Effector CD8-positive, alpha-beta T cell (primary cell): Measurements from ENCODE around the gene NKX1-2.

Source experiments
- DNase-seq: peaks from one replicate; lab custom pipeline; 2025; lab: John Stamatoyannopoulos, UW

The NKX1-2 gene

DNA sequence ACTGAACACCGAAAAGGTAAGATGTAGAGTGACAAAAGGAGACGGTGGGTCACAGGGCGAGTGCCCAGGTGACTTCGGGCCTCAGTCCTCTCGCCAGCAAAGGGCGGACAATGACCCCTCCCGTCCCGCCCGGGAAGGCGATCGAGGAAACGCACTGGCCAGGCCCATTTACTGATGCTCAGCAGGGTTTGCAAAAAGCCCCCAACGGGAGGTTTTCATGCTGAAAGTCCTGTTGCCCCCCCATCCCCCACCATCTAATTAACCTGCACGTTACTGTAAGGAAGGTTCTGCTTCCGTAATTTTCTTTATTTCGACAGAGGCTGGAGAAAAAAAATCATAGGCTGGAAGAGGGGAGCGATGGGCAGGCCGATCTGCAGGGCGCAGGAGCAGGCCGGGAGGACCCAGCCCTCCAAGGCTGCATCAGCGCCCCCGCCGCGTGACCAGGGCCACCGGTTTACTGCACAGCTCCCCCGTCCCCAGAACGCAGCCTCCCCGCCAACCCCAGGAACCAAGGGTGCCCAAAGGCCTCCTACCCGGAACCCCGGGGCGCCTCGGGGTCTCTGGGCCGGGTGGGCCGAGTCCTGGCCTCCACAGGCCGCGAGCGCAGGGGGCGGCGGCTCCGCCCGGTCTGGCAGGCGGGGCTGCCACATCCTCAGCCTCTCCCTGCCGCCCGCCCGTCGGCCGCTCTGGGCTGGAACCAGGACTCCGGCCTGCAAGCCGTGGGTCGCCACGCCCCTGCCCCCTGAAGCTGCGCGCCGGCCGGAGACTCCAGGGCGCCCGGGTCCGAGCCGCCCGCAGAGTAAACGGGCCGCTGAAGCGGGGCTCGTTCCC, 31.7 kb downstream of the NKX1-2 start:
- peak; percentile 26 for DNase-seq

DNA sequence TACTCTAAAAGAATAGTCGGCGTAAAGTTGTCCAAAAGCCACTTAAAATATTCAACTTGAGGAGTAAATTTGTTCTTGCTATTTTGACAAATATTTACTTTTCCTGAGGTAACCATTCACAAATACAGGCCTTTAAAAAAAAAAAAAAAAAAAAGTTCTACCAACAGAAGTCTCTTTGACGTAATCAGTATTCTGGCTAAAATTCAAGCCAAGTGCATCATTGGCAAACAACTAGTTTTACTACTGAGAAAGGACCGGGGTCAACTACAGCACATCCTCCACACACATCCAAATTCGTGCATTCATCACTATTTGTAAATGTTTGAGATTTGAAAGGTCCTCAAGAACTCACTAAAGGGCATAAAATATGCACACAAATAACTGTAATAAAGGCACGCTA, 33.1 kb downstream of the NKX1-2 start:
- DNase-seq = no peak

DNA sequence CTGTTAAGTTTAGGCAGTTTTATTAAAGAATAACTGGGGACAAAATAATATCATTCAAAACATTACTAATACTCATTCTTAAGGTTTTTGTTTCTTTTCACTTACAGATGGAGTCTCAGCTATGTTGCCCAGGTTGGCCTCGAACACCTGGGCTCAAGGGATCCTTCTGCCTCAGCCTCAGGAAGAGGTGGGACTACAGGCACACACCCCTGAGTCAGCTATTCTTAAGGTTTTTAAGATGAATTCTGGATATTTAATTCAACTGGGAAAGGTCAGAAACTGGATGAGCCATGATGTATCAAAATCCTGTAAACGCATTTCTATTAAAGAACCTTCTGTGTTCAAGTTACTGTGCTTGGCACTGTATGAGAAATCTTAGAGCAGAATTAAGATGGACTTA, 34.6 kb downstream of the NKX1-2 start:
- DNase-seq = no peak

DNA sequence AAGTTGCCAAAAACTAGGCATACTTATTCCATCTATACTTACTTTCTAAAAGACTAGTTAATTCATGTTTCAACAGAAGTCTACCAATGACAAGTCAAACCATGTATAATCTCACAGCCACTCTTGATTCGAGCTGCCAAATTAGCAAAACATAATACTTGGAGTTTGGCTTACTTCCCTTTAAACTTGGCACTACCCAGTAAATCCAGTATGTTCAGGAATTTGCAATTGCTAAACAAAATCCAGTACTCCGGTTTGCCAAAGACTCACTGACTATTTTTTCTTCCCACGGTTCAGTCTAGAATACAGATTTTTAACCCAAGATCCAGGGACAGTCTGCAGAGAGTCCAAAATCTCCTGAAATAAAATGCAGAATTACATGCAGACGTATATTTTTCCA, 35.8 kb downstream of the NKX1-2 start:
- no peak for DNase-seq

DNA sequence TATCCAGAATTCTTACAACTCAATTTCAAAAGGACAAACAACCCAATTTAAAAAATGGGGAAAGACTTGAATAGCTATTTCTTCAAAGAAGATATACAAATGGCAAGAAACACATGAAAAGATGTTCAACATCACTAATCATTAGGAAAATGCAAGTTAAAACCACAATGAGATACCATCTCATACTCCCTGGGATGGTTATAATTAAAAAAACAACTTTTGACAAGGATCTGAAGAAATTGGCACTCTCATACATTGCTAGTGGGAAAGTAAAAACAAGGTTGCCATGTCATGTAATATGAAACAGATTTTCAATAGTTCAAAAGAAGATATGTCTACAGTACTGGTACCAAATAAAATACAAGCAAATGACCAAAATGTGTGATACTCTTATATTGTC, 40.1 kb downstream of the NKX1-2 start:
- DNase-seq = no peak

DNA sequence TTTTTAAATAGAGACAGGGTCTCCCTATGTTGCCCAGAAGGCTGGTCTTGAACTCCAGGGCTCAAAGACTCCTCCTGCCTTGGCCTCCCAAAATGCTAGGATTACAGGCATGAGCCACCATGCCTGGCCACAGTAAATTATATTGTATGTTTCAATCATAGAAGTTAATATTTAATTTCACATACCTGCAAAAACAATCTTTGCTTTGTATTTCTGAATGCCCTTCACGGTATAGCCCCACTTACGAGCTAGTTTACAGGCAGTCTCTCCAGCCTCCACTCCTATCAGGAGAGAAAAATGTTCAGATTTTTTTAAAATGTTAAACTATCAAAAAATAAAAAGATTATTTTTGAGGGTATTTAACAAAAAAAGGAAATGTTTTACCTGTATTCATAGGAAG, 41.5 kb downstream of the NKX1-2 start:
- no peak for DNase-seq

DNA sequence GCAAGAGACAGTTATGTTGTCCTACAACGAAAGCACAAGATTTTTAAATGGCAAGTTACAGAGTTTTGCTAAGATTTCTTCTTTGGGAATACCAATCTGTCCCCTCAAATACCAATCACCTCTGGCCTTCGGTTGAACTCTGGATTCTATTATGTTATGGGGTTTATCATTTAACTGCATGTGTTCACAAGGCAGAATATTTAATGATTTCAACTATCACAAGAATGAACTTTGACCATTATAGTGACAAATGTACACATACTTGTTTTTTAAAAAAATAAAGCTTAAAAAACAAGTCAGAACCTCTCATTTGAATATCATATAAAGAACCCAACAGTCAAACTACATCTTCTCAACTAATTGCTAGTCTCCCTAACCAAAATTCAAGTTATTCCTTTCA, 42.4 kb downstream of the NKX1-2 start:
- DNase-seq = no peak

DNA sequence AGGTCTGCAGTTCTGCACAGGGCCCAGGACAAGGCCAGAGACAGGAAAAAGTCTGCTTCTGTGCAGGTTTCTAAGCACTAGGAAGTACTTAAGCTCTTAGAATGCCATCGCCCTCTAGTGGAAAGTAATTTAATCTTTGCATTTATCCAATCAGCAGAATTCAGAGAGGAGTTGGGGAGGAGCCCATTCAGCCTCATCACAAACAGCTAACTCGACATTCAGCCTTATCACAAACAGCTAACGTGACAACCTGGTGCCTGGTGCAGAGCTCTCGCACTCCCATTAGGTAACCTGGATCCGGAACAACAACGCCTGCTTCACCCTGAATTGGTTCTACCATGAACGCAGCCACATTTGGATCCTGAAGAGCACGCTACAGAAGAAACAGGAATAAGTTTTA, 46.3 kb downstream of the NKX1-2 start:
- no peak for DNase-seq

DNA sequence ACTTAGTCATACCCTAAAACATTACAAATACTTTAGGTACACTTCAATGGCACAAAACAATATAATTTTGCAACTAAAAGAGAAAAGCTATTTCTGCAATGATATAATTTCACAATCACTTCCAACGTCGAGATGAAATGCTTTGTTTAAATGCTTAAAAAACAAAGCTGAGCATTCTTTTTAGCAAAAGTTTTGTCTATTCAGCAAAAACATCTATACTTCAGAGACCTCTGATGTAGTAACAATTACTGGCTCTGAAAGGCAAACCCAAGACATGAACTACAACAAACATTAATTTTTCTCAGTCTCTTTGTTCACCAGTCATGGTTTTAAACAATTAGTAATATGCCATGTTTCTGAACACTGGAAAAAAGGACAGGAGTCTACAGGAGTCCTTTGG, 47.6 kb downstream of the NKX1-2 start:
- no peak for DNase-seq

DNA sequence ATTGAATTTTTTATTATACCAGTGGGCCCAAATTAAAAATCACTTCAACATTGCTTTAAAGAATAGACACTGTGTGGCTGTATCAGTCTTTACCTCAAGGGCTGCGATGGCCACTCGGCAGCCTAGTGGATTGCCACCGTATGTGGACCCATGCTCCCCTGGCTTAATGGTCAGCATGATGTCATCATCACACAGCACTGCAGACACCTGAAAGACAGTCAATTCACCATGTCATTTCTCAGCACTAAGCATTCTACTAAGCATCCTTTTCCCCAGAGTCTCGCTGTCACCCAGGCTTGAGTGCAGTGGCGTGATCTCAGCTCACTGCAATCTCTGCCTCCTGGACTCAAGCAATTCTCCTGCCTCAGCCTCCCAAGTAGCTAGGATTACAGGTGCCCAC, 48.2 kb downstream of the NKX1-2 start:
- DNase-seq = no peak
